Activated CD4-positive, alpha-beta T cell treated with anti-CD3 and anti-CD28 coated beads for 24 hours (primary cell): ENCODE results near the gene ARHGAP8.
"Not testable (repeated sequence)": the region's sequence is repeated elsewhere in the genome, so short reads cannot be mapped to it uniquely, and the experiment has no call there.

Experiments used
- DNase-seq, 2 donors: peaks; one replicate each; pipeline ENCODE4 v3.0.0-alpha.2; 2020; ENCODE audit warnings: low read depth in 2 of 2

Gene ARHGAP8

GRCh38 chr22:44885806-44886360, 133.5 kb downstream of the ARHGAP8 start:
- no peak for DNase-seq

DNA sequence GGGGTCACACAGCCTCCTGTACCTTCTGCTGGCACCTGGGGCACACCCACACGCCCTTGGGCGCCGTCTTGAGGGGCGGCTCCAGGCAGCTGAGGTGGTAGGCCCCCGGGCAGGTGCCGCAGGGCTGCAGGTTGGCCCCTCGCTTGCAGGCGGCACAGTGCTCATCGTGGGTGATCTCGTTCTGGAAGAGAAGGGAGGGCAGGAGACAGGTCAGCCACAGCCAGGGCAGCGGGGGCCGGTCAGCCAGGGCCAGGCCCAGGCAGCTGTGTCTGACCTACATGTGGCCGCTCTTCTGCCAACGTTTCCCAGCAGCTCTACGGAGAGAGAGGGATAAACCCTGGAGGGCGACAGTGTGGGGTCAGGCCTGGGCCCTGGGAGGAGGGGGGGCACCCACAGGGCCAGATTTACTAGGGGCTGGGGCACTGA, 135.6 kb downstream of the ARHGAP8 start:
- no peak for DNase-seq

DNA sequence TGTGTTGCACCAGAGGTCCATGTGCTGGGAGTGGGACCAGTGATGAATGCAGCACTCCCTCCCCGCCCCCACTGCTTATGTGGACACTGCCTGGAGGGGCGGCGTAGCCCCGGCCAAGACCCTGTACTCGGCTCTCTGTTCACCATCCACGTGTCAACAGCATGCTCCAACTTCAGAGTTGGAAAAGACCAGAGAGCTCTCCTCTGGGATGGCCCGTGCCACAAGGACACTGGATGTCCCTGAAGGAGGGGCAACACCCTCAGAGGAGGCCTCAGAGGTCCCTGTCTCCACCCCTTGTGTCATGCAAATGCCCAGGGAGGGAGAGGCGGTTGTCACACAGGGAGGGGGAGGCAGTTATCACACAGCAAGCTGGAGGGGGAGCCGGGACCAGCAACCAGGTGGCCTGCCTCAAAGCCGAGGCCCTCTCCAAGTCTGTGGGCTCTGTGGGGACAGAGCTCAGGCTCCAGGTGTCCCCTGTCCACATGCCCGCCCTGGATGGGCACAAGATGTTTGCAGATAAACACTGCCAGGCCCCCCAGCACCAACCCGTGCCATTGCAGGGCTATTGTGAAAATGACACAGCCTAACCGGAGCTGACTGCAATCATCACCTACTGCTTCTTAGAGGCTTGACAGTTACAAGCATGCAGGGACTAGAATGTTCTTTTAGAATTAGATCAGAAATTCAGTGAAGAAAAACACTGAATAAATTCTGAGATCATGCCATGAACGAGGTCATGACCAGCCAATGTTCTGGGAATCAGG, 136.3 kb downstream of the ARHGAP8 start:
- DNase-seq, result no peak

- DNase-seq, result no peak
These were observed 137.0 kb downstream of the ARHGAP8 start for GRCh38 chr22:44889255-44889878.

DNA sequence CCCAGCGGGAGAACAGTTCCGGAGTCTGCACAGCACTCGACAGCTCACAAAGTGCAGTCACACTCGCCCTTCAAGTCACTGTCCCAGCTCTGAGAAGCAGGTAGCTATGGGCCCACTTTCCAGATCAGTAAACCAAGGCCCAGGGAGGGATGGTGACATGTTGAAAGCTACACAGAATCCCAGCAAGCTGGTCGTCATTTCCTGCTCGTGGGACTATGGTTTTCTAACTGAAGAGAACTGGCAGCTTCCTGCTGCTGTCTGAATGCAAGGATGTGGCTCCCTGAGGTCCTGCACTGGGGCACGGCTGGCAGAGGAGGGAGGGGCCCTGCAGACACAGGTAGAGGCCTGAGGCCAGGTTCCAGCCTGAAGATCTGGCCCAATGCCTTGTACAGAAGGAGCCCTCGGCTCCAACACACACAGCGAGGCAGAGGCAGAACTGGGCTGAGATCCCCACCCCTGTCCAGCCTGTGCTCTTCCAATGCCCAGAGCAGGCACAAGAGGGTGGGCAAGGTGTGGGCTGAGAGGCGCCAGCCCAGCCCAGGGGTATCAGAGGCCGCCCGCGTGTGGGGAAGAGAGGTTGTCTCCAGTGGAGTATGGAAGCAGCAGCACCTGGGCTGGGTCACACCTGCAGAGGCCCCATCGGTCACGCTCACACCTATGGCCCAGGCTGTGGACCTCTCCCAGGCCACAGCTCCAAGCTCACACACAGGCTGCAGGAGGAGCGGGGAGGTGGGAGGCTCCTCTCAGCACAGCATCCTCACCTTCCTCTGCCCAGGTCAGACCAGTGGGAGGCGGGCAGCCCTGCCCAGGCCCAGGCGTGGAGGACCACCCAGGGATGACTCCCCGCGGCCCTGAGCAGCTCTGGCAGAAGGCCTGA, 138.3 kb downstream of the ARHGAP8 start:
- DNase-seq, result no peak

DNA sequence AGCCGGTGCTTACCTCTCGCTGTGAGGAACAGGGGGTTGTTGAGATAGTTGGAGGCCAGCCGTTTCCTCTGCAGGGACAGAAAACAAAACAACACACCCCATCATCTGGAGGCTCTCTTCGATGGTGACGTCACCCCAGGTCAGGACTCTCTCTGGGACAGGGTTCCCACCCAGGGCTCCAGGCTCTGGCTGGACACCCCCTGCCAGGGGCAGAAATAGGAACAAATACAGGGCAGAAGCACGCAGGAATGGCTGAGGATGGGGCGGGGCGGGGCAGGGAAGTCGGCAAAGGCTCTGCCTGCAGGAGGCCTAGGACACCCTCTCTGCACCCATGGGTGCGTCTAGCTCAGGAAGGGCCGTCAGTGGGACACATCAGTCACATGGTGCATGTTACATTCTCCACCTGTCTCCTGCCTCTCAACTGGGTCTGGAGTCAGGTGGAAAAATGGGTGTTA, 138.9 kb downstream of the ARHGAP8 start:
- no peak for DNase-seq

DNA sequence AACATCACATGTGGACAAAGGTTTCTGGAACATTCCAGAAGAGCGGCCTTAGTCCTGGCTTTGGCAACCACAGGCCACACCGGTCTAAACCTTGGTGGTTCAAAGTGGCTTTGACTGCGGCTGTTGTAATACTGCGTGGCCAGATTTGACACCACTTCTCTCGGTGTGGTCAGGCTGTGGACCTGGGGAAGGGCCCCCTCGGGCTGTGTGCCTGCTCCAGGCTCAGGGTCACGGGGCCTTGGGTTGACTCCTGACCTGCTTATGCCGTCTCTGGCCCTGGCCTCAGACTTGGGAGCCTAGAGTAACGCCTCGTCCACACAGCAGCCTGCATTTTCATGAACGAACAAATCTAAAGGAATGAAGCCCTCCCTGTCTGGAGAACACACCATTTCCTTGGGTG, 139.4 kb downstream of the ARHGAP8 start:
- no peak for DNase-seq

- no peak for DNase-seq
These were observed 139.9 kb downstream of the ARHGAP8 start for GRCh38 chr22:44892243-44892642.

DNA sequence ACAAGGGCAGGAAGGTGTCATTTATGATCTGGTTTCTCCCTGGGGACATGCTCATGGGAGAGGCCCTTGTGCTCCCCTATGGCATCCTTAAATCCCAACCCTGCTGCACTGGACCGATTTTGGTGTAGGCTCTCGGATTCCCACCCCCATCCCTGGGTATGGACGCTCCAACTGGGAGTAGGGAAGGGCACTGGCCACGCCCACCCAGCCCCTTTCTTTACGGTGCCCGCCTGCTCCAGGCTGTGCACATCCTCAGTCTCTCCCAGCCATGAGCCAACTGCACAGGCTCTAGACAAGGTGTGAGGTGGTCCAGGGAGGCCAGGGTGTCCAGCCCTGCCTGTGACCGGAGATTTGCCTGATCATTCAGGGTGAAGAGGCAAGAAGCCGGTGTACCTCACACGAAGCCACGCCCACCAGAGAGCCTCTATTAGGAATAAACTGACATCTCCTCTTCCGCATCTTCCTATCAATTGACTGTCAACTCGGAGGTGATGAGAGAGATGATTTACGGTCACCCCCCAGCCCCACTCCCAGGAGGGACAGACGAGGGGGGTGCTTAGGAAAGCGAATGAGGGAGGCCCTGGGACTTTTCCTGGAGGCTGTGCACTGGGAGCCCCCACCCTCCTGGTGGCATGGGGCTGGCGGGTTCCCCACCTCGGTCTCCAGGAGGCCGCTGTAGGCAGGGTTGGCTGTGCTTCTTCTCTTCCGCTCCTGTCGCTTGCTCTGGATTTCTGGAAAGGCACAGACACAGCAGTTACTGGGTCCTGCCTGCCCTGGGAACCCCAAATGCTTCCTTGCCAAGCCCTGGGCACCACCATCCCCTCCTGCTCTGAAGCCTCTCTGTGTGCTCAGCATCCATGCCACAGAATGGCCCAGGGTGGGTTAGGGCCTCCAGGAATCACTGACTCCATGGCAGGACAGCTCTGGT, 140.7 kb downstream of the ARHGAP8 start:
- DNase-seq, result no peak

DNA sequence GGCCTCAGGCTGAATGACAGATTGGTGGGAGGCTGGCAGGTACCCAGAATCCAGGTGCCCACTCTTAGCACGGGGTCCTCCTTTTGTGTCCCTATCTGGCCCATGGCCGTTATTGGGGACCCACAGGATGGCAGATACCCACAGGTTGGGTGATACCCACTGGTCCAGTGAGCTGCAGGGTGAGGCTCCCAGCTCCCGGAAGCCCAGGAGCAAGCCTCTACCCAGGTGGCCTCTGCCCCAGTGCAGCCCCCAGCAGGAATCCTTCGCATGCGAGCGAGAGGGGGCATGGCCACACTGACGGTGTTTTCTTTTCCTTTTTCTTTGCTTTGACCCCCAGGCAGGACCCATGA, 141.3 kb downstream of the ARHGAP8 start:
- no peak for DNase-seq

DNA sequence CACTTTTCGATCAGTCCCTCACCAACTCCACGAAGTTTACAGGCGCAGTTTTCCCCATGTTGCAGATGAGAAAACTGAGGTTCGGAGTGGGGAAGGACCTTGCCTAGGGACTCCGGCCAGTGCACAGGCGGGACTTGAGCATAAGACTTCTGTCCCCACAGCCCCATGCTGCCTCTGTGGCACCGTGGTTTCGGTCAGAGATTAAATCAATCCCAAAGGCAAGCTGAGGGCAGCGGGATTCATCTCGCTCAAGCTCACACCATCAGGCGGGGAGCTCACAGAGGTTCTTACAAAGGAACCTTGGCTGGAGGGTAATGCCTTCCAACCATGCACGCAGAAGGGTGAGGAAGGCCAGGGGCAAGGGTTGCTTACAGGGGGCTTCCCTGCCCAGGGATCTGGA, 141.9 kb downstream of the ARHGAP8 start:
- no peak for DNase-seq

DNA sequence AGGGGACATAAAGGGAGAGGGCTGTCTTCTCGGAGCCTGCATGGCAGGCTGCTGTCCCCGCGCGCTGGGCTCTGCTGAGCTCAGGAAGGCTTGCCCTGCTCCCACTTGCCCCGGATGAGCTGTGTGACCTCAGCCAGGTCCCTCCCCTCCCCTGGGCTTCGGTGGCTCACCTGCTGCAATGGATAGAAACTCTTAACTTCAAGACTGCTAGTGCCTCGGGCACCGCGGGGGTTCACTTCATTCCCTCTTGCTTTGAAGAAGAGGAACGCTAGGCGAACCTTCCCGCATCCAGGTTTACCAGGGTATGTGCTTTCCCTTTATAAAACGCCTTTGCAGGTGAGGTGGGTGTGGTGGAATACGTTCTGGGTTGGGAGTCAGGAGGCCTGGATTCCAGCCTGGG, 142.4 kb downstream of the ARHGAP8 start:
- no peak for DNase-seq

DNA sequence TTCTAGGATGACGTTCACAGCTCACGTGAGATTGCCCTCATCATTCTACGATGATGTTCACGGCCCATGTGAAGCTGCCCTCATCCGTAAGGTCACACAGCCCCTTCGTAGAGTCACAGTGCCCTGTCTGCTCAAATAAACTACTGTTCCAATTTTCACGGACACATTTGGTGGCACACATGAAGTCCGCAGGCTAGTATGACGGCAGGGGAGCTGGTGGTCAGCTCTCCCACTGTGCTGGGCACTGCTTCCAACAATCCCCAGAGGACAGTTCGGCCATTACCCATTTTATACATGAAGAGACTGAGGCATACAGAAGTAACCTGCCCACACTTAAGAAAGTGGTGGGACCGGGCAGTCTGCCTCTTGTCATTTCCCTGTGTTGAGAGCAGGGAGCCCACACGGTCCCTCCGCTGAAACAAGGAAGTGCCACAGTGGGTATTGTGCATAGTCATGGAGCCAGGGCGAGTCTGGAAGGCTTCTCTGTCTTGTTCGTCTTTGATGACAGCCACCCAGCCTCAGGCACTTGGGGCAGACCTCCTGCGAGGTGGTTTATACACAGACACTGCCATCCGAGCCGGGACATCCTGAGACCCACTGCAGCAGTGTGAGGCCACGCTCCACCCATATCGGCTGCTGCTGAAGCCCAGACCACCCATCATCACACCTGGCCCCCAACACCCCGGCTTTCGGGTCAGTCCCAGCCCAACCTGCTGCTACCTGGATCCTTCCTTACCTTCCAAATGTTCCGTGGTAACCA, 143.1 kb downstream of the ARHGAP8 start:
- DNase-seq, result no peak

DNA sequence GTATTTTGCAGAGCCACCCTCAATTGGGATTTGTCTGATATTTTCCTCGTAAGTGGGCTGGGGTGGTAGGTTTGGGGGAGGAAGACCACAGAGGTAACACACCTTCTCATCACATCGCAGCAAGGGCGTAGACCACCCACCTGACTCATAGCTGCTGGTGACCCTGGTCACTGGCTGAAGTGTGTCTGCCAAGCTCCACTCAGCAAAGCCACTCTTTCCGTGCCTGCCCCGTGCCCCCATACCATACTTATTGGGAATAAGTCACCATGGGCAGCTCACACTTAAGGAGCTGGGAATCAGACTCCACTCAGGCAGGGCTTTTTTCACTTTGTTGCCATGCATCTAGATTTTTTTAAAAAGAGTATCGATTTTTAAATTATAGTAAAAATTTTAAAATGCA, 145.9 kb downstream of the ARHGAP8 start:
- DNase-seq, result no peak

- DNase-seq, result no peak
These were observed 148.9 kb downstream of the ARHGAP8 start for GRCh38 chr22:44901301-44901700.

GRCh38 chr22:44903164-44903563, 150.8 kb downstream of the ARHGAP8 start:
- DNase-seq, result not testable (repeated sequence)

DNA sequence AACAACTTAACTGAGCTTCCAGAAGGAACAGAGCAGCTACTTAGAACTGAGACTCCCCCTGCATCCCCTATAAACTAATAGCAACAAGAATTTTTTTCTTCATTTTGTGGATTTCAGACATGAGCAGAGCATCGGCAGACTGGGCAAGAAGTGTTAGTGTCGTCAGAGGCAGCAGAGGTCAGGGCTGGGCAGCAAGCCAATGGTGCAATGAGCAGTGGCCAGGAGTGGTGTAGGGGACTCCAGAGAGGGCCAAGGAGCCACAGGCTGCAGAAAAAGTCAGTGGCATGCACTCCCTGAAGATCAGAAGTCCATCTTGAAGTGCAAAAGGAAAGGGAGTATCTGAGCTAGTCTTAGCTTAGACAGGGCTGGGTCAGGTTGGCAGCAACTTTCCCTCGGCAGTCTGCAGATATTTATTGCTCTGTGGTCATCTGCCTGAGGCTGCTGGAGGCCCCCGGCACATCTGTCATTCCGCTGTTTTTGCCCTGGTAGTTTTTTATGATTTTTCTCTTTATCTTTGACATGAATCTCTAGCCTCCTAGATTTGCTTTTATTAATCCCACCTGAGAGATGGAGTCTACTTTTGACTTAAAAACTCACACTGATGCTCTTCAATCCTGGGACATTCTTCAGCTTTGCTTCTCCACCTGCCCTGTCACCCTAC, 152.2 kb downstream of the ARHGAP8 start:
- DNase-seq, result not testable (repeated sequence)

- no peak for DNase-seq
These were observed 154.0 kb downstream of the ARHGAP8 start for GRCh38 chr22:44906248-44906936.

- DNase-seq, result no peak
These were observed 154.7 kb downstream of the ARHGAP8 start for GRCh38 chr22:44906999-44907644.
